ENCODE data around the gene PAIP2. TPM values are rescaled to one million over a fixed set of nuclear protein-coding genes. Genes with fewer than 3 reads are reported as not detected.
A peak's percentile ranks its signal among the peaks of the same experiment; 100 is the strongest.

The PAIP2 gene
- total and polyA plus RNA-seq, 5 donors from 2014 or later: 126 to 426 (median 350) TPM

DNA sequence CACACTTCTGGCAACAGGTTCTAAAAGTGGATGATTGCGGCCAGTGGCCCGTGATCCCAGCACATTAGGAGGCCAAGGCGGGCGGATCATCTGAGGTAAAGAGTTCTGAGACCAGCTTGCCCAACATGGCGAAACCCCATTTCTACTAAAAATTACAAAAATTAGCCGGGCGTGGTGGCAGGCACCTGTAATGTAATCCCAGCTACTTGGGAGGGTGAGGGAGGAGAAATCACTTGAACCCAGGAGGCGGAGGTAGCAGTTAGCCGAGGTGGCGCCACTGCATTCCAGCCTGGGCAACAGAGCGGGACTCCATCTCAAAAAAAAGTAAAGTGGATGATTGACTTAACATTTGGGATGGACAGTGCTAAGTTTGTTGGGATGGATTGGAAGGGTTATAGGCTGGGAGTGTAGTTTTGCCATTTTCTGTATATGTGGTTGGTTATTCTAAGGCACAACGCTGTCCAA, 44.8 kb upstream of the PAIP2 start:
- Mint-ChIP-seq H3K4me3 (peak overlapping the region; percentile 68 to 100 (median 84)), H3K9me3 (peaks cover 0 to 1% (median 0%) of the 10 kb centered on the region in 7 donors), H3K27me3 (peaks cover 5% of the 10 kb centered on the region), H3K4me1 (peaks cover 33 to 81% (median 64%) of the 10 kb centered on the region in 4 donors), H3K27ac (peak overlapping the region in 1 of 3 donors; percentile 31), H3K36me3 (peaks cover 14% of the 10 kb centered on the region)
- DNase-seq: no peak
- ATAC-seq (ENCODE audit: low read depth in 2 of 2): no peak
- no peaks in the 10 kb centered on the region for H3K36me3 ChIP-seq (ENCODE audit: control insufficient read depth, insufficient read depth, low read length)
- peak overlapping the region; percentile 100 for H3K4me3 ChIP-seq (ENCODE audit: low read depth, low read length)
- no peak overlapping the region for H3K27ac ChIP-seq (ENCODE audit: insufficient read depth, low read length, poor library complexity, severe bottlenecking)
- peaks cover 75% of the 10 kb centered on the region for H3K4me1 ChIP-seq (ENCODE audit: control insufficient read depth, insufficient read depth, low read length, poor library complexity, severe bottlenecking)
- H3K9me3 ChIP-seq (ENCODE audit: control insufficient read depth in 2 of 2, low read length in 2 of 2): no peaks in the 10 kb centered on the region
- no peaks in the 10 kb centered on the region for H3K27me3 ChIP-seq (ENCODE audit: control insufficient read depth, insufficient read depth, low read length)

DNA sequence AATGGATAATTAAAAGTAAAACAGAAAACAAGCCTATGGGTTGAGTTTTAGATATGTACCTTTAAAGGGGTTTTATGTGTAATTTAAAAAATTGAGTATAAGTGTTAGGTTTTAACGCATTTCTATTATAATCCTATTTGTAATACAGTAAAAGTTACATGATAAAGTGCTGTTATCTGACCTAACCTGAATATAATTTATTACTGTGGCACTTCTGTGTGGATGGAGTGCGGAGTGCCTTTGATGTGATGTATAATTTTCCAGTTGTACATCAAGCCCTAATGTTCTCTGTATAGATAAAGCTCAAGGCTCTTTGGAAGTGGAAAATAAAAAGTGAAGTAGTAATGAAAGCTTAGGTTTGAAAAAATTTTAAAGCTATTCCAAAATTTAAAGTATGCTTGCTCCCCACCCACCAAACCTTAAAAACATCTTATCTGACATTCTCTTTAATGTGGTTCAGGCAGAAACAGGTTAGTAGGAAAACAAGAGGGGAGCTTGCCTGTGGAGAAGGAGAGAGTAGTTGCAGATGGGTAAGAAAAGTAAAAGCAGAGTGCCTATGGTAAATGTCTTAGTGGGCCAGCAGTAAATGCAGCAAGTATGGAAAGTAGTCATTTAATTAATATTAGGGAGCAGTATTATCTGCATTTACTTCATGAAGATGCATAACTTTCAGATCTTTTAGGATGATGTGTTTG, 44.1 kb upstream of the PAIP2 start:
- Mint-ChIP-seq H3K36me3 (peaks cover 17% of the 10 kb centered on the region), H3K27ac (peak overlapping the region; percentile 5 to 72 (median 5)), H3K4me1 (peaks cover 33 to 86% (median 69%) of the 10 kb centered on the region in 4 donors), H3K27me3 (peaks cover 5% of the 10 kb centered on the region), H3K4me3 (peak overlapping the region; percentile 68 to 100 (median 84)), H3K9me3 (peaks cover 0 to 1% (median 0%) of the 10 kb centered on the region in 7 donors)
- Histone ChIP-seq H3K36me3 (ENCODE audit: control insufficient read depth, insufficient read depth, low read length) (no peaks in the 10 kb centered on the region), H3K4me3 (ENCODE audit: low read depth, low read length) (peak overlapping the region; percentile 61), H3K9me3 (ENCODE audit: control insufficient read depth in 2 of 2, low read length in 2 of 2) (no peaks in the 10 kb centered on the region), H3K27me3 (ENCODE audit: control insufficient read depth, insufficient read depth, low read length) (no peaks in the 10 kb centered on the region), H3K4me1 (ENCODE audit: control insufficient read depth, insufficient read depth, low read length, poor library complexity, severe bottlenecking) (peaks cover 82% of the 10 kb centered on the region), H3K27ac (ENCODE audit: insufficient read depth, low read length, poor library complexity, severe bottlenecking) (peak overlapping the region; percentile 44)
- DNase-seq (no peak), ATAC-seq (ENCODE audit: low read depth in 2 of 2) (no peak)

DNA sequence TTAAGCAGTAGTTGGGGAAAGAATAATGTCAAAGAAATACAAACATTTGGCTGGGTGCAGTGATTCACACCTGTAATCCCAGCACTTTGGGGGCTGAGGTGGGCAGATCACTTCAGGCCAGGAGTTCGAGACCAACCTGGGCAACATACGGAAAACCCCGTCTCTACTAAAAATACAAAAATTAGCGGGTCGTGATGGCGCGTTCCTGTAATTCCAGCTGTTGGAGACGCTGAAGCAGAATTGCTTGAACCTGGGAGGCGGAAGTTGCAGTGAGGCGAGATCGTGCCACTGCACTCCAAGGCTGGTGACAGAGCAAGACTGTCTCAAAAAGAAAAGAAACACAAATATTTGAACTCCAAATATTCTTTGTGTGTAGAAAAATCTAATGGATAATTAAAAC, 43.4 kb upstream of the PAIP2 start:
- H3K9me3 Mint-ChIP-seq: peaks cover 0 to 1% (median 0%) of the 10 kb centered on the region in 7 donors
- no peaks in the 10 kb centered on the region for H3K36me3 ChIP-seq (ENCODE audit: control insufficient read depth, insufficient read depth, low read length)
- ATAC-seq (ENCODE audit: low read depth in 2 of 2): no peak
- no peaks in the 10 kb centered on the region for H3K27me3 ChIP-seq (ENCODE audit: control insufficient read depth, insufficient read depth, low read length)
- peaks cover 19% of the 10 kb centered on the region for H3K36me3 Mint-ChIP-seq
- H3K9me3 ChIP-seq (ENCODE audit: control insufficient read depth in 2 of 2, low read length in 2 of 2): no peaks in the 10 kb centered on the region
- H3K4me1 Mint-ChIP-seq: peaks cover 38 to 92% (median 73%) of the 10 kb centered on the region in 4 donors
- DNase-seq: no peak
- H3K4me3 ChIP-seq (ENCODE audit: low read depth, low read length): peak overlapping the region; percentile 61
- H3K4me3 Mint-ChIP-seq: peak overlapping the region; percentile 68 to 100 (median 84)
- peaks cover 83% of the 10 kb centered on the region for H3K4me1 ChIP-seq (ENCODE audit: control insufficient read depth, insufficient read depth, low read length, poor library complexity, severe bottlenecking)
- peak overlapping the region; percentile 44 for H3K27ac ChIP-seq (ENCODE audit: insufficient read depth, low read length, poor library complexity, severe bottlenecking)
- H3K27ac Mint-ChIP-seq: peak overlapping the region in 2 of 3 donors; percentile 25 to 72
- peaks cover 4% of the 10 kb centered on the region for H3K27me3 Mint-ChIP-seq

DNA sequence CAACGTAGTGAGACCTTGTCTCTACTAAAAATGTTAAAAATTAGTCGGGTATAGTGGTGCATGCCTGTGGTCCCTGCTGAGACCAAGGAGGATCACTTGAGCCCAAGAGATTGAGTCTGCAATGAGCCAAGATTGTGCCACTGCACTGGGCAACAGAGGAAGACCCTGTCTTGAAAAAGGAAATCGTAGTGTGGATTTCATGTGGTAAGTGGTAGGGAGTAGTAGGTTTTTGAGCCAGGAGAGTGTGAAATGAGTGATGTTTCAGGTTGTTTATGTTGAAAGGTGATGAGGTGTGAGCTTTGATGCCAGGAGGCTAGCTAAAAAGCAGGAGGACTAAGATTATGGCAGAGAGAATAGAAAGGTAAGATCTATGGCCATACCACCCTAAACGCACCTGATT, 42.2 kb upstream of the PAIP2 start:
- peak overlapping the region; percentile 72 to 79 (median 76) for H3K27ac Mint-ChIP-seq
- H3K4me1 ChIP-seq (ENCODE audit: control insufficient read depth, insufficient read depth, low read length, poor library complexity, severe bottlenecking): peaks cover 95% of the 10 kb centered on the region
- H3K36me3 ChIP-seq (ENCODE audit: control insufficient read depth, insufficient read depth, low read length): no peaks in the 10 kb centered on the region
- peak overlapping the region; percentile 61 for H3K4me3 ChIP-seq (ENCODE audit: low read depth, low read length)
- H3K4me3 Mint-ChIP-seq: peak overlapping the region; percentile 68 to 100 (median 84)
- peaks cover 38 to 95% (median 81%) of the 10 kb centered on the region in 4 donors for H3K4me1 Mint-ChIP-seq
- no peaks in the 10 kb centered on the region for H3K9me3 Mint-ChIP-seq
- no peaks in the 10 kb centered on the region for H3K27me3 ChIP-seq (ENCODE audit: control insufficient read depth, insufficient read depth, low read length)
- ATAC-seq (ENCODE audit: low read depth in 2 of 2) (peak in 1 of 2 donors; percentile 7), DNase-seq (peak in 1 of 3 donors; percentile 34)
- no peaks in the 10 kb centered on the region for H3K9me3 ChIP-seq (ENCODE audit: control insufficient read depth in 2 of 2, low read length in 2 of 2)
- H3K27me3 Mint-ChIP-seq: no peaks in the 10 kb centered on the region
- H3K36me3 Mint-ChIP-seq: peaks cover 19% of the 10 kb centered on the region
- peak overlapping the region; percentile 48 for H3K27ac ChIP-seq (ENCODE audit: insufficient read depth, low read length, poor library complexity, severe bottlenecking)

DNA sequence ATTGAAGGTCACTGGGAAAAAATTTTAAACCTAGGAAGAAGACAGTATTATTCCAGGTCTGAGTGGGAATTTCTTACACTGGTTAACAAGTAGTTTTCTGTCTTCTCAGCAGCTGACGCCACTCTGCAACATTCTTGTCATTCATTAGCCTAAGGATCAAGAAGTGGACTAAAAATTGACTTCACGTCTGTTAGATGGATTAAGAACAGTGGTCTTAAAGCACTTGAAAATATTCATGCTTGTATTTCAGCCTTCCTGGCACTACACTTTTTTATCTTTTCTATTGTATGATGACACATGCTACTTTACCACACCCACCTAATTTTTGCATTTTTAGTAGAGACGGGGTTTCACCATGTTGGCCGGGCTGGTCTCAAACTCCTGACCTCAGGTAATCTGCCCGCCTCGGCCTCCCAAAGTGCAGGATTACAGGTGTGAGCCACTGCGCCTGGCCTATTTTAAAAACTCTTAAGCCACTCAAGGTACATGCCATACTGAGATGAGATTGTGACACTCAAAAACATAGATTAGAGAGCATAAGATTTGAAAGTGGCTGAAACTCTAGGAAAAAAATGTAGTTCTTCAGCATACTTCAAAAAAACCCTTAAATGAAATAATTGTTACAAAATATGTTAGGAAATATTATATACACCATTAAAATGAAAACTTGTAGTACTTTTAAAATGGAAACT, 39.7 kb upstream of the PAIP2 start:
- Mint-ChIP-seq H3K4me1 (peaks cover 52 to 97% (median 86%) of the 10 kb centered on the region in 4 donors), H3K4me3 (peak overlapping the region; percentile 56 to 76 (median 68)), H3K27me3 (no peaks in the 10 kb centered on the region), H3K36me3 (peaks cover 19% of the 10 kb centered on the region), H3K27ac (peak overlapping the region; percentile 70 to 88 (median 74)), H3K9me3 (no peaks in the 10 kb centered on the region)
- H3K27me3 ChIP-seq (ENCODE audit: control insufficient read depth, insufficient read depth, low read length): no peaks in the 10 kb centered on the region
- no peak overlapping the region for H3K27ac ChIP-seq (ENCODE audit: insufficient read depth, low read length, poor library complexity, severe bottlenecking)
- DNase-seq: no peak
- no peaks in the 10 kb centered on the region for H3K36me3 ChIP-seq (ENCODE audit: control insufficient read depth, insufficient read depth, low read length)
- H3K4me1 ChIP-seq (ENCODE audit: control insufficient read depth, insufficient read depth, low read length, poor library complexity, severe bottlenecking): peaks cover 99% of the 10 kb centered on the region
- H3K9me3 ChIP-seq (ENCODE audit: control insufficient read depth in 2 of 2, low read length in 2 of 2): no peaks in the 10 kb centered on the region
- peak overlapping the region; percentile 73 for H3K4me3 ChIP-seq (ENCODE audit: low read depth, low read length)
- ATAC-seq (ENCODE audit: low read depth in 2 of 2): no peak

DNA sequence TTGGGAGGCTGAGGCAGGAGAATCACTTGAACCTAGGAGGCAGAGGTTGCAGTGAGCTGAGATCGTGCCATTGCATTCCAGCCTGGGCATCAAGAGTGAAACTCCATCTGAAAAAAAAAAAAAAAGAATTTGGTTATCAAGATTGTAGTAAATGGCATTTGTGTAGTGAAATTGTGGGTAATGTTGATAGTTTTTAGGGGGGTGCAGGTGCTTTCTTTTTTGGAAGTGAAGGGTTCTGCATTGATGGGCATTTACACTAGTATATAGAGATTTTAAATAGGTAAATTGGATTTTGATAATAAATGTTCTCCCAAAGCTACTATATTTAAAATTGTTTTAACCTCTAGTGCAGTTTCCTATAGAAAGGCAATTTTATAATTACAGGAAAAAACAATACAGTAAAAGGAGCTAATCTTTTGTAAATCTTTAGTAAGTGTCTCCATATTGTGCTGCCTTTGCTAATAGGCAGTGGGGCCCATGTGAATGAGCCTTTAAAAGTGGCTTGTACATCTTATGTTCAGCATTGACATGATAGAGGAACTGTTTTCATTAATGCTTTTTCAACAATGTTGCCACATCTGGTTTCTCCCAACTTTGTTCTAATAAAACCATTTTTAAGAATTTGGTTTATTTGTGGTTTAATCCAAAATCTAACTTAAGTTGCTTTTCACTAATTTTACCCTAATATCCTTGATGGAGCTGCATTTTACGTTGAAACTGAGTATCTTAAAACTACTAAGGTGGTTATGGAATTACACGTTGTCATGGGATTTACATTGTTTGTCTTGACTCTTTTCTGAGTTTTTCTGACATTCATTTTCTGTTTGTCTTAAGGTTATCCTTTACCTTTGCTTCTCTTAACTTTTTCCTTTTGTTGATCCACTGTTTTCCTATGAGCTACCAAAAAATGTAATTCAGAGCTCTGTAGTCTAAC, 37.0 kb upstream of the PAIP2 start:
- H3K36me3 ChIP-seq (ENCODE audit: control insufficient read depth, insufficient read depth, low read length): peaks cover 4% of the 10 kb centered on the region
- H3K4me1 Mint-ChIP-seq: peaks cover 50 to 94% (median 82%) of the 10 kb centered on the region in 4 donors
- H3K9me3 Mint-ChIP-seq: no peaks in the 10 kb centered on the region
- DNase-seq (no peak), ATAC-seq (ENCODE audit: low read depth in 2 of 2) (no peak)
- no peaks in the 10 kb centered on the region for H3K27me3 ChIP-seq (ENCODE audit: control insufficient read depth, insufficient read depth, low read length)
- H3K4me3 Mint-ChIP-seq: peak overlapping the region; percentile 75 to 92 (median 79)
- peak overlapping the region in 1 of 3 donors; percentile 43 for H3K27ac Mint-ChIP-seq
- H3K27ac ChIP-seq (ENCODE audit: insufficient read depth, low read length, poor library complexity, severe bottlenecking): peak overlapping the region; percentile 65
- peaks cover 26% of the 10 kb centered on the region for H3K36me3 Mint-ChIP-seq
- H3K4me1 ChIP-seq (ENCODE audit: control insufficient read depth, insufficient read depth, low read length, poor library complexity, severe bottlenecking): peaks cover 96% of the 10 kb centered on the region
- H3K27me3 Mint-ChIP-seq: no peaks in the 10 kb centered on the region
- peak overlapping the region; percentile 73 for H3K4me3 ChIP-seq (ENCODE audit: low read depth, low read length)
- H3K9me3 ChIP-seq (ENCODE audit: control insufficient read depth in 2 of 2, low read length in 2 of 2): no peaks in the 10 kb centered on the region

DNA sequence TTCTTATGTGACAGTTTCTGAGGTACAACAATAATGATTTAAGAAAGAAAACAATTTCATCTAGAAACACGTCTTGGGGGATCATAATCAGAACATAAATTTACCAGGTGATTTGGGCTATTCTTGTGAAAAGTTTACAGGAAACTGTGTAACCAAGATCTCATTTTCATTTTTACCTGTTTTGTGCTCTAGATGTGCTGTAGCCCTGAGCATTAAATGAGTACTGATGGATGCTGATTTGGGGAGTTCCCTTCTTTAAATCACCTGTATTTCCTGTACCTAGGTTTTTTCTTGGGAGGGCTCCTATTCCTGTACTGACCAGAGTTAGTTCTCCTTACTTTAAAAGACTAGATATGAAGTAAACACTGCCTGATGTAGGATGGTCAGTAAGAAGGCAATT, 35.5 kb upstream of the PAIP2 start:
- ATAC-seq (ENCODE audit: low read depth in 2 of 2): peak in 1 of 2 donors; percentile 34
- peak overlapping the region; percentile 65 for H3K27ac ChIP-seq (ENCODE audit: insufficient read depth, low read length, poor library complexity, severe bottlenecking)
- H3K36me3 ChIP-seq (ENCODE audit: control insufficient read depth, insufficient read depth, low read length): peaks cover 4% of the 10 kb centered on the region
- no peaks in the 10 kb centered on the region for H3K9me3 ChIP-seq (ENCODE audit: control insufficient read depth in 2 of 2, low read length in 2 of 2)
- H3K4me1 ChIP-seq (ENCODE audit: control insufficient read depth, insufficient read depth, low read length, poor library complexity, severe bottlenecking): peaks cover 96% of the 10 kb centered on the region
- H3K27ac Mint-ChIP-seq: peak overlapping the region in 1 of 3 donors; percentile 38
- peak overlapping the region; percentile 35 to 78 (median 66) for H3K4me3 Mint-ChIP-seq
- H3K4me3 ChIP-seq (ENCODE audit: low read depth, low read length): peak overlapping the region; percentile 73
- peak in 1 of 3 donors; percentile 39 for DNase-seq
- H3K27me3 Mint-ChIP-seq: no peaks in the 10 kb centered on the region
- no peaks in the 10 kb centered on the region for H3K27me3 ChIP-seq (ENCODE audit: control insufficient read depth, insufficient read depth, low read length)
- peaks cover 25% of the 10 kb centered on the region for H3K36me3 Mint-ChIP-seq
- H3K4me1 Mint-ChIP-seq: peaks cover 63 to 96% (median 83%) of the 10 kb centered on the region in 4 donors
- H3K9me3 Mint-ChIP-seq: no peaks in the 10 kb centered on the region

Data from CD4-positive, CD25-positive, alpha-beta regulatory T cell (primary cell).